Activated CD4-positive, alpha-beta memory T cell treated with anti-CD3 and anti-CD28 coated beads, Interleukin-2, amount 10 ng/mL, durations not matched to agents 7 days and 5 days (primary cell): ENCODE measurements around the gene PPP3CA. TPM values are rescaled to one million over a fixed set of nuclear protein-coding genes. Genes with fewer than 3 reads are reported as not detected.

Experiments used
- CTCF ChIA-PET: fragments of 350-600 bp; sonication (Branson Sonifier 250); formaldehyde crosslinking; loops from one replicate; lab custom pipeline; 2021; ENCODE audit warnings: antibody characterized with exemption, inconsistent platforms; lab: Charles Lee
- POLR2A ChIA-PET: fragments of 350-600 bp; sonication (Branson Sonifier 250); formaldehyde crosslinking; loops from one replicate; lab custom pipeline; 2021; ENCODE audit warnings: antibody characterized with exemption; lab: Charles Lee
- DNase-seq: peaks from one replicate; pipeline ENCODE4 v3.0.0-alpha.2; 2020
- H3K27ac Mint-ChIP-seq: one replicate; pipeline ENCODE4 v1.8.0; 2021; ENCODE audit warnings: mild to moderate bottlenecking, mixed read lengths
- H3K27me3 Mint-ChIP-seq: one replicate; pipeline ENCODE4 v1.8.0; 2021; ENCODE audit warnings: mixed read lengths
- H3K36me3 Mint-ChIP-seq: one replicate; pipeline ENCODE4 v1.8.0; 2021; ENCODE audit warnings: low read depth, mixed read lengths
- H3K4me1 Mint-ChIP-seq: one replicate; pipeline ENCODE4 v1.8.0; 2021; ENCODE audit warnings: mixed read lengths
- H3K4me3 Mint-ChIP-seq: one replicate; pipeline ENCODE4 v1.8.0; 2021; ENCODE audit warnings: mild to moderate bottlenecking, mixed read lengths
- H3K9me3 Mint-ChIP-seq: one replicate; pipeline ENCODE4 v1.8.0; 2021; ENCODE audit warnings: mixed read lengths
- total RNA-seq, 2 experiments: library from RNA; stranded (reverse); gene quantifications; one replicate each; pipeline ENCODE4 v1.2.3, GENCODE V29; 2021

The PPP3CA gene
- total RNA-seq, 2 experiments from 2014 or later: 45.5 to 48.6 TPM

DNA sequence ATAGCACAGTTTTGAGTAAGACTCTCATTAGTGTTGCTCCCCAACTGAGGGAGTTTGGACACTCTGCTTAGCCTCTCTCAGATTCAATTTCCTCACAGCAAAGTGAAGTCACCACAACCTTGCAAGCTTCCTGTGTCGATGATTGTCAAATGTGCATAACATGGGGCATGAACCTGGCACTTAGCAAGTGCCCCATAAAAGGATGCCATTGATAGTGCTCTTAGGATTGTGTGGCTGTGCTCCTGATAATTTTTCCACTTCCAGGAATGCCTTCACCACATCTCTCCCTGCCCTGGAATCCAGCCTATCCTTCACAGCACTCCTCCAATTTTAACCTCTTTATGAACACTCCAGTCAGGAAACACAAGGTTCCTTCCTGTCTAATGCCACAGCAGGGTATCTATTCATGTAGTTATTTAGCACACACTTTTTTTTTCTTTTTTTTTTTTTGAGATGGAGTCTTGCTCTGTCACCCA is 309.4 kb downstream of the PPP3CA start:
- Mint-ChIP-seq H3K9me3 (no peaks in the 10 kb centered on the region), H3K27me3 (no peaks in the 10 kb centered on the region), H3K27ac (peak overlapping the region; percentile 66), H3K4me3 (no peak overlapping the region), H3K4me1 (peaks cover 45% of the 10 kb centered on the region), H3K36me3 (peaks cover 40% of the 10 kb centered on the region)
- peak; percentile 48 for DNase-seq
- ChIA-PET POLR2A (interaction anchor here (5.1 kb wide), 1 partner anchor 18 kb away, joined by 33 read pairs; no protein-coding TSS in a partner anchor), CTCF (no interaction called here)

DNA sequence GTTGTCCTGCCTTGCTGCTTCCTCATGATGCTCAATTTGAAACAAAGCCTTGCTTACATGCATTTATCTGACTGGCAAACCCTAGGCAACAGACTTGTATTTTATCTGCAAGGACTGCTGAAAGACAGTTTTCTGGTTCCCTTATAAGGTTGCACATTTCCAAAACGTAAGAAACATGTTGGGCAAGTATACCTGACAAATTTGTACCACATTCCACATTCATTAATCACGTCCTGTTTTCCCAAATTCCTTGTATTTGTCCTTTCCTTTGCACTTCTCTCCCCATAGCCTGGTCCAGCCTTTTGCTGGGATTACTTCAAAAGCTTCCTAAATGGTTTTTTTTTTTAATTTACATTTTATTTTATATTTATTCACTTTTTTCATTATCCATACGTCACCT is 310.1 kb downstream of the PPP3CA start:
- Mint-ChIP-seq H3K9me3 (no peaks in the 10 kb centered on the region), H3K27ac (no peak overlapping the region), H3K4me1 (peaks cover 44% of the 10 kb centered on the region), H3K36me3 (peaks cover 37% of the 10 kb centered on the region), H3K27me3 (no peaks in the 10 kb centered on the region), H3K4me3 (no peak overlapping the region)
- DNase-seq: no peak
- POLR2A ChIA-PET: interaction anchor here (5.1 kb wide), 1 partner anchor 17 kb away, joined by 33 read pairs; no protein-coding TSS in a partner anchor
- CTCF ChIA-PET: no interaction called here

- Mint-ChIP-seq H3K27me3 (no peaks in the 10 kb centered on the region), H3K27ac (no peak overlapping the region), H3K9me3 (no peaks in the 10 kb centered on the region), H3K4me3 (no peak overlapping the region), H3K36me3 (peaks cover 44% of the 10 kb centered on the region), H3K4me1 (peaks cover 38% of the 10 kb centered on the region)
- no peak for DNase-seq
- CTCF ChIA-PET: no interaction called here
- POLR2A ChIA-PET: no interaction called here
Measured at GRCh38 chr4:101035487-101035886, 311.8 kb downstream of the PPP3CA start.

- ChIA-PET POLR2A (interaction anchor here (1.4 kb wide), 1 partner anchor 13 kb away, joined by 3 read pairs; no protein-coding TSS in a partner anchor), CTCF (no interaction called here)
- peaks cover 30% of the 10 kb centered on the region for H3K4me1 Mint-ChIP-seq
- H3K27ac Mint-ChIP-seq: no peak overlapping the region
- DNase-seq: no peak
- no peak overlapping the region for H3K4me3 Mint-ChIP-seq
- H3K27me3 Mint-ChIP-seq: no peaks in the 10 kb centered on the region
- no peaks in the 10 kb centered on the region for H3K9me3 Mint-ChIP-seq
- peaks cover 43% of the 10 kb centered on the region for H3K36me3 Mint-ChIP-seq
Measured at GRCh38 chr4:101033986-101034385, 313.3 kb downstream of the PPP3CA start.

GRCh38 chr4:101032541-101032940 is 314.8 kb downstream of the PPP3CA start:
- no peak overlapping the region for H3K27ac Mint-ChIP-seq
- no peak for DNase-seq
- no peaks in the 10 kb centered on the region for H3K9me3 Mint-ChIP-seq
- H3K27me3 Mint-ChIP-seq: no peaks in the 10 kb centered on the region
- POLR2A ChIA-PET: interaction anchor here (1.6 kb wide), 1 partner anchor 11 kb away, joined by 3 read pairs; no protein-coding TSS in a partner anchor
- CTCF ChIA-PET: no interaction called here
- H3K4me3 Mint-ChIP-seq: no peak overlapping the region
- H3K4me1 Mint-ChIP-seq: peaks cover 16% of the 10 kb centered on the region
- H3K36me3 Mint-ChIP-seq: peaks cover 32% of the 10 kb centered on the region

DNA sequence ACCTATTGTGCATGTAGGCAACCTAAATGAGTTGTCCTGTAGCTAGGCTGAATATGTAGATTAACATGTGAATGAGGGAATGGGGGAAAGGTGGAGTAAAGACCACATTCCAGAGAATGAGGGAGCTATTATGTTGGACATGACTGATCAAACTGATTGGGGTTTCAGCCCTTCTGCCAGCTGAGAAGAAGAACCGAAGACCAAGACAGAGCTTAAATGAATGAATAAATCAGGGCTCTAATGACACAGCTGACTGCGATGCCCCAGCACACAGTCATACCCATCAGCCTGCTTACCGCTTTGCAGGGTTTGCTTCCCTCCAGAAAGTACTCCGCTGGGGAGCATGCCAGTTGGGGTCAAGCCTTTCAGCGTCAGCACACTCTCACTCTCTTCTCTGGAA is 315.4 kb downstream of the PPP3CA start:
- H3K27ac Mint-ChIP-seq: no peak overlapping the region
- H3K27me3 Mint-ChIP-seq: no peaks in the 10 kb centered on the region
- peaks cover 28% of the 10 kb centered on the region for H3K36me3 Mint-ChIP-seq
- no peaks in the 10 kb centered on the region for H3K9me3 Mint-ChIP-seq
- CTCF ChIA-PET: no interaction called here
- no peak for DNase-seq
- H3K4me1 Mint-ChIP-seq: peaks cover 10% of the 10 kb centered on the region
- POLR2A ChIA-PET: interaction anchor here (1.6 kb wide), 1 partner anchor 11 kb away, joined by 3 read pairs; no protein-coding TSS in a partner anchor
- no peak overlapping the region for H3K4me3 Mint-ChIP-seq

DNA sequence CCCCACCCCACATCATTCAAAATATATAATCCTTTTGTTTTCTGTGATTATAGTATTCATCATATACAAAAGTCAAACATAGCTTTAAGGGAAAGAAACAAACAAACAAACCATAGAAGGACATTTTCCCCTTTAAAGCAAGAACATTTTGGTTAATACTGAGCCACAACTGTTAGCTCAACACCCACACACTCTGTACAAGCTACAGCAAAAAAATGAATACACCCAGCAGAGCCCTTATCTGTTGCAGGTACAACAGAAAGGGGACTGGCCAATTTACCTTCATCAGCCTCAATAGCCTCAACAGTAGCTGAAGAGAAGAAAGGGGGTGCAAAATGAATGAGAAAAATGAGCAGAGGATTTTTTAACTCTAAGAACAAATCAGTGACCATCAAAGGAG is 318.4 kb downstream of the PPP3CA start:
- POLR2A ChIA-PET: no interaction called here
- CTCF ChIA-PET: interaction anchor here (0.6 kb wide), 1 partner anchor 700 kb away, joined by 3 read pairs; no protein-coding TSS in a partner anchor
- Mint-ChIP-seq H3K4me1 (peaks cover 11% of the 10 kb centered on the region), H3K27me3 (no peaks in the 10 kb centered on the region), H3K27ac (no peak overlapping the region), H3K36me3 (peaks cover 39% of the 10 kb centered on the region), H3K4me3 (no peak overlapping the region), H3K9me3 (no peaks in the 10 kb centered on the region)
- DNase-seq: no peak

DNA sequence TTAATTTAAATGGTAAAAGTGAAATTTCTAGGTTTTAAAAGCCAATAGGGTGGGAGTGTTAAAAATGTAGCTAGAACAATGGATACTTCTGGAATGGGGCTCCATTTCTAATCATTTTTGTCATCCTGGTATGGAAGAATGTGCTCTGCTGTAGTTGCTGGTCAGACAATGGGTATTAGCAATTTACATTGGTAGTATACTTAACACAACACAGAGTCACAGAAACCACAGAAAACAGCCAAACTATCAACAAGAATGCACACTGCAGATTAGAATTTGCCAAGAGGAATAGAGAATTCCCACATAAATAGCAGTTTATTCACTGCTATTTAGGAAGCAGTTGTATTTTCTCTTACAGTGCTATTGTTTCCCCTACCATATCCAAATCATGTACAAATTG is 319.6 kb downstream of the PPP3CA start:
- peaks cover 39% of the 10 kb centered on the region for H3K36me3 Mint-ChIP-seq
- no peaks in the 10 kb centered on the region for H3K27me3 Mint-ChIP-seq
- peaks cover 15% of the 10 kb centered on the region for H3K4me1 Mint-ChIP-seq
- DNase-seq: no peak
- no peak overlapping the region for H3K4me3 Mint-ChIP-seq
- ChIA-PET POLR2A (no interaction called here), CTCF (no interaction called here)
- no peaks in the 10 kb centered on the region for H3K9me3 Mint-ChIP-seq
- no peak overlapping the region for H3K27ac Mint-ChIP-seq

DNA sequence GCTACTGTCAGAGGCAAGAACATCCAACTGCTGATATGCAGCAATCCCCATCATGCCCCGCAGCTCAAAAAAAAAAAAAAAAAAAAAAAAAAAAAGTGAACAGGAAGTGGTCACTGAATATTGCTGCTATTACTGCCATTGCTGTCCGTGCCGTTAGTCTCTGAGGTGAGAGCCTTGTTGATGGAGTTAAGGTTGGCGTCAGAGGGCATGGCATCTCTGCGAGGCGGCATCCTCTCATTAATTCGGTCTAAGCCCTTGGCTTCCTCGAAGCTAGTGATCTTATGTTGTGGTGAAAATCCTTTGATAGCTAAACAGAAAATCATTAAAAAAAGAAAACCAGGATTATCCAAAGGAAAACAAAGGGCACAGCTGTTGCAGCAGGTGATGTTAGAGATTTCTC is 321.6 kb downstream of the PPP3CA start:
- no peak for DNase-seq
- H3K4me3 Mint-ChIP-seq: no peak overlapping the region
- H3K27me3 Mint-ChIP-seq: no peaks in the 10 kb centered on the region
- H3K27ac Mint-ChIP-seq: no peak overlapping the region
- H3K4me1 Mint-ChIP-seq: peaks cover 35% of the 10 kb centered on the region
- ChIA-PET POLR2A (no interaction called here), CTCF (no interaction called here)
- no peaks in the 10 kb centered on the region for H3K9me3 Mint-ChIP-seq
- H3K36me3 Mint-ChIP-seq: peaks cover 40% of the 10 kb centered on the region

GRCh38 chr4:101022151-101023024 is 324.9 kb downstream of the PPP3CA start:
- Mint-ChIP-seq H3K9me3 (no peaks in the 10 kb centered on the region), H3K4me3 (no peak overlapping the region), H3K27me3 (no peaks in the 10 kb centered on the region), H3K4me1 (peaks cover 60% of the 10 kb centered on the region), H3K36me3 (peaks cover 41% of the 10 kb centered on the region), H3K27ac (no peak overlapping the region)
- no peak for DNase-seq
- ChIA-PET CTCF (no interaction called here), POLR2A (interaction anchor here (3.9 kb wide), 1 partner anchor 325 kb away, joined by 26 read pairs; the partner anchor contains the start of gene PPP3CA)

- ChIA-PET CTCF (interaction anchor here (0.5 to 1.1 kb wide), 2 partner anchors 18 to 1553 kb away, joined by 4 to 6 read pairs; no protein-coding TSS in a partner anchor), POLR2A (interaction anchor here (1.0 to 3.9 kb wide), 10 partner anchors 11 to 1325 kb away, joined by 3 to 33 read pairs (median 4); partner anchors contain the start of genes PPP3CA and SLC39A8)
- peaks cover 4% of the 10 kb centered on the region for H3K9me3 Mint-ChIP-seq
- DNase-seq: peak; percentile 31
- H3K27ac Mint-ChIP-seq: peak overlapping the region; percentile 92
- H3K27me3 Mint-ChIP-seq: no peaks in the 10 kb centered on the region
- peaks cover 71% of the 10 kb centered on the region for H3K4me1 Mint-ChIP-seq
- H3K4me3 Mint-ChIP-seq: peak overlapping the region; percentile 59
- peaks cover 35% of the 10 kb centered on the region for H3K36me3 Mint-ChIP-seq
Measured at GRCh38 chr4:101020956-101021355, 326.4 kb downstream of the PPP3CA start.

GRCh38 chr4:101019941-101020401 is 327.4 kb downstream of the PPP3CA start:
- H3K4me1 Mint-ChIP-seq: peaks cover 69% of the 10 kb centered on the region
- peak overlapping the region; percentile 92 for H3K27ac Mint-ChIP-seq
- no peaks in the 10 kb centered on the region for H3K27me3 Mint-ChIP-seq
- H3K4me3 Mint-ChIP-seq: peak overlapping the region; percentile 57
- peaks cover 27% of the 10 kb centered on the region for H3K36me3 Mint-ChIP-seq
- peak; percentile 51 for DNase-seq
- peaks cover 6% of the 10 kb centered on the region for H3K9me3 Mint-ChIP-seq
- ChIA-PET POLR2A (interaction anchor here (0.8 to 3.9 kb wide), 15 partner anchors 10 to 1326 kb away, joined by 3 to 33 read pairs (median 4); partner anchors contain the start of genes PPP3CA and SLC39A8), CTCF (interaction anchor here (1.1 to 1.6 kb wide), 4 partner anchors 10 to 328 kb away, joined by 3 to 6 read pairs (median 4); partner anchors contain the start of gene PPP3CA)
